K562 (cell line): ENCODE measurements around the gene ZBED2. TPM values are rescaled to one million over a fixed set of nuclear protein-coding genes. Genes with fewer than 3 reads are reported as not detected.

ENCODE experiments used
- ATAC-seq: fragments of 200-7000 bp; cut with Tn5 transposase; 3 replicates; pipeline ENCODE4 v1.9.1; 2020; ENCODE audit warnings: moderate library complexity
- BruUV-seq: library from RNA; stranded (reverse); fragments of 400-500 nt; replicated peaks from 2 replicates; lab custom pipeline; 2021; lab: Mats Ljungman, UMichigan
- CTCF ChIA-PET: fragments of 300-600 bp; formaldehyde crosslinking; extraction: SDS; loops from one replicate; lab custom pipeline; 2021; ENCODE audit warnings: low intra/inter-chr PET ratio; lab: Yijun Ruan, JAX
- POLR2A ChIA-PET: fragments of 300-600, 350-650 bp; sonication (Branson Sonifier 250); formaldehyde crosslinking; extraction: SDS; loops from one replicate; lab custom pipeline; 2021; ENCODE audit warnings: antibody characterized with exemption, inconsistent platforms; lab: Yijun Ruan, JAX
- DNase-seq, 4 experiments: peaks; one replicate each; pipeline versions ENCODE4 v3.0.0 to v3.0.0-alpha.2; 2011 to 2018; ENCODE audit warnings: low spot score in 3 of 4, mixed read lengths in 3 of 4; ENCODE audit errors: extremely low read depth in 1 of 4
- FAIRE-seq: peaks from 2 replicates; lab custom pipeline; 2011; peaks lifted over from hg19 to GRCh38; lab: Jason Lieb, UNC
- H2AFZ ChIP-seq: 2 replicates; pipeline ENCODE4 v1.6.0; 2011; ENCODE audit warnings: low read depth, low read length, control low read depth, inconsistent platforms
- H3K27ac ChIP-seq: fragments of 200-600 bp; 3 replicates; pipeline ENCODE4 v1.8.0; 2011; ENCODE audit warnings: low read depth, mild to moderate bottlenecking, control low read depth, inconsistent platforms, low read length, moderate library complexity, mixed read lengths; ENCODE audit errors: extremely low read depth
- H3K27me3 ChIP-seq, 2 experiments: fragments of 300-600 bp in 1 of 2; 2 replicates in 1 of 2; 3 replicates in 1 of 2; pipeline versions ENCODE4 v1.6.0 to v1.8.0; 2011; ENCODE audit warnings: inconsistent platforms in 2 of 2, low read length in 2 of 2, mild to moderate bottlenecking in 1 of 2, mixed read lengths in 1 of 2, moderate library complexity in 1 of 2; ENCODE audit not compliant: control insufficient read depth in 2 of 2, insufficient read depth in 2 of 2
- H3K36me3 ChIP-seq: fragments of 300-600 bp; 3 replicates; pipeline ENCODE4 v1.8.0; 2011; ENCODE audit warnings: mild to moderate bottlenecking, low read length, inconsistent platforms; ENCODE audit not compliant: control insufficient read depth, insufficient read depth
- H3K4me1 ChIP-seq, 2 experiments: fragments of 200-600 bp in 1 of 2; replicated peaks in 1 of 2; 2 replicates in 1 of 2; 3 replicates in 1 of 2; pipeline versions ENCODE4 v1.5.1 to v1.8.0; 2011; ENCODE audit warnings: inconsistent platforms in 2 of 2, low read length in 2 of 2, mild to moderate bottlenecking in 1 of 2, mixed read lengths in 1 of 2, moderate library complexity in 1 of 2; ENCODE audit not compliant: control insufficient read depth in 2 of 2, insufficient read depth in 2 of 2
- H3K4me2 ChIP-seq: 2 replicates; pipeline ENCODE4 v1.6.1; 2011; ENCODE audit warnings: low read length, control low read depth, inconsistent platforms, mixed read lengths; ENCODE audit not compliant: insufficient read depth
- H3K4me3 ChIP-seq: fragments of 200-600 bp; sonication (generic), shearing (Covaris generic); 2 replicates; pipeline ENCODE4 v1.5.1; 2016; ENCODE audit warnings: control low read depth, inconsistent platforms
- H3K79me2 ChIP-seq: fragments of 200-600 bp; 3 replicates; pipeline ENCODE4 v1.8.0; 2011; ENCODE audit warnings: low read length, inconsistent platforms; ENCODE audit not compliant: control insufficient read depth, insufficient read depth
- H3K9ac ChIP-seq, 2 experiments: 2 replicates each; pipeline versions ENCODE4 v1.6.0 to v1.6.1; 2011; ENCODE audit warnings: low read depth in 2 of 2, low read length in 2 of 2, control low read depth in 1 of 2, inconsistent platforms in 1 of 2, mild to moderate bottlenecking in 1 of 2, mixed read lengths in 1 of 2; ENCODE audit not compliant: insufficient read depth in 1 of 2
- H3K9me1 ChIP-seq: one replicate; pipeline ENCODE4 v1.6.0; 2011; ENCODE audit warnings: inconsistent platforms, mild to moderate bottlenecking, low read length, moderate library complexity; ENCODE audit not compliant: control insufficient read depth, insufficient read depth
- H3K9me3 ChIP-seq: replicated peaks from 2 replicates; pipeline ENCODE4 v1.5.1; 2011; ENCODE audit warnings: low read depth, low read length, inconsistent platforms; ENCODE audit not compliant: control insufficient read depth, insufficient read depth
- H4K20me1 ChIP-seq: replicated peaks from 2 replicates; pipeline ENCODE4 v1.6.1; 2011; ENCODE audit warnings: low read length, inconsistent platforms, mixed read lengths; ENCODE audit not compliant: control insufficient read depth, insufficient read depth
- E2F5 ChIP-seq: sonication (generic); formaldehyde crosslinking; IDR thresholded peaks from 2 replicates; pipeline ENCODE4 v1.8.0; 2022; ENCODE audit warnings: mild to moderate bottlenecking, missing genetic modification reagents
- ETS1 ChIP-seq: conservative IDR thresholded peaks from 2 replicates; pipeline ENCODE4 v1.6.1; 2011; ENCODE audit warnings: low read depth, mild to moderate bottlenecking, low read length; ENCODE audit not compliant: control insufficient read depth
- NR0B1 ChIP-seq: fragments of 450-650 bp; IDR thresholded peaks from one replicate; pipeline ENCODE4 v1.6.1; 2018; ENCODE audit warnings: mild to moderate bottlenecking, moderate library complexity; ENCODE audit not compliant: partially characterized antibody
- SMARCA5 ChIP-seq: fragments of 450-650 bp; IDR thresholded peaks from 2 replicates; pipeline ENCODE4 v1.6.1; 2016
- ZBTB7A ChIP-seq: IDR thresholded peaks from 2 replicates; pipeline ENCODE4 v1.6.1; 2011; ENCODE audit warnings: low read depth, mild to moderate bottlenecking, low read length, moderate library complexity, borderline replicate concordance; ENCODE audit not compliant: control insufficient read depth
- ZC3H8 ChIP-seq: fragments of 450-650 bp; IDR thresholded peaks from 2 replicates; pipeline ENCODE4 v1.6.1; 2017
- ZNF146 ChIP-seq: IDR thresholded peaks from one replicate; pipeline ENCODE4 v1.6.1; 2018; ENCODE audit warnings: missing compliant biosample characterization; ENCODE audit not compliant: unreplicated experiment
- ZNF395 ChIP-seq: fragments of 200-800 bp; sonication (Bioruptor generic); IDR thresholded peaks from 2 replicates; pipeline ENCODE4 v1.6.1; 2017; ENCODE audit warnings: missing genetic modification characterization, missing compliant biosample characterization
- WGBS: fragments of 100-300 bp; shearing (Covaris generic); methylation state at CpG from one replicate; pipeline ENCODE4 v1.1.6; 2016; ENCODE audit warnings: low coverage, mixed read lengths; ENCODE audit not compliant: insufficient coverage; ENCODE audit errors: missing lambda C conversion rate; 5-methylcytosine and 5-hydroxymethylcytosine counted together
- in situ Hi-C: fragments of 300-500 bp; cut with MboI; formaldehyde crosslinking; loops from 4 replicates; pipeline ENCODE4 v1.15.0; 2018; ENCODE audit warnings: inconsistent platforms, mixed read lengths
- intact Hi-C: fragments of 100-400 bp; cut with micrococcal nuclease; formaldehyde crosslinking; loops from 2 replicates; pipeline ENCODE4 v1.14.2; 2022
- polyA plus RNA-seq, 8 experiments: library from polyadenylated mRNA; depleted of rRNA in 4 of 8; stranded (reverse) in 5 of 8; unstranded in 3 of 8; fragments of >200 nt; fragmentation: Nextera tagmentation in 2 of 8; fragmentation: Illumina TruSeq in 1 of 8; extraction: Ambion mirVana in 2 of 8; extraction: Trizol in 1 of 8; gene quantifications; 2 replicates each; pipeline versions ENCODE4 v1.2.1 to v1.2.3, GENCODE V29; 2011 to 2014; ENCODE audit warnings: inconsistent platforms in 1 of 8, missing spikeins in 1 of 8
- total RNA-seq, 7 experiments: library from RNA; depleted of rRNA in 6 of 7; stranded (reverse); fragments of >200 nt in 6 of 7; fragmentation: Illumina TruSeq in 2 of 7; extraction: Trizol in 2 of 7; gene quantifications; 2 replicates each; pipeline versions ENCODE4 v1.2.1 to v1.2.3, GENCODE V29; 2011 to 2021; ENCODE audit warnings: low replicate concordance in 1 of 7

Gene ZBED2
- total and polyA plus RNA-seq, 9 of the 15 experiments (the other 6 are each of a cell fraction or from before 2014, with no cell fraction given) = 0.11 TPM; not detected in 8

GRCh38 chr3:111594205-111594604 lies 941 bp downstream of the ZBED2 start (continued):
- no peak for TF ChIP-seq ZNF395 (CRISPR knock-in tag)
- no peak for TF ChIP-seq ZNF146 (CRISPR knock-in tag)
- no peak for TF ChIP-seq ZBTB7A
- no peak for TF ChIP-seq SMARCA5
- TF ChIP-seq ZC3H8 = no peak
- TF ChIP-seq E2F5 (CRISPR knock-in tag) = no peak

GRCh38 chr3:111593666-111594065 lies 1.5 kb downstream of the ZBED2 start:
- no TSS peak for BruUV-seq
- whole genome bisulfite sequencing = 0% methylated on average over 1 of the region's 9 CpGs
- Histone ChIP-seq H2AFZ (no peak overlapping the region), H3K4me2 (no peak overlapping the region)
- DNase-seq = no peak
- POLR2A ChIA-PET = interaction anchor here (0.7 kb wide), 1 partner anchor 9 kb away, joined by 3 read pairs; no protein-coding TSS in a partner anchor
- TF ChIP-seq ETS1 (no peak), NR0B1 (no peak)
- TF ChIP-seq, all 486 proteins: peak for 0
- Histone ChIP-seq H3K27ac (no peak overlapping the region), H3K9ac (no peak overlapping the region), H3K27me3 (no peaks in the 10 kb centered on the region), H3K4me1 (no peaks in the 10 kb centered on the region), H3K4me3 (no peak overlapping the region), H3K9me1 (no peaks in the 10 kb centered on the region), H3K9me3 (no peaks in the 10 kb centered on the region), H4K20me1 (no peaks in the 10 kb centered on the region), H3K36me3 (no peaks in the 10 kb centered on the region), H3K79me2 (no peaks in the 10 kb centered on the region)
- FAIRE-seq (no peak), ATAC-seq (no peak)
- CTCF ChIA-PET = no interaction called here
- intact Hi-C loops (no loop called here), in situ Hi-C loops (no loop called here)
